Measurements from ENCODE around the gene CCDC175.

Gene CCDC175

DNA sequence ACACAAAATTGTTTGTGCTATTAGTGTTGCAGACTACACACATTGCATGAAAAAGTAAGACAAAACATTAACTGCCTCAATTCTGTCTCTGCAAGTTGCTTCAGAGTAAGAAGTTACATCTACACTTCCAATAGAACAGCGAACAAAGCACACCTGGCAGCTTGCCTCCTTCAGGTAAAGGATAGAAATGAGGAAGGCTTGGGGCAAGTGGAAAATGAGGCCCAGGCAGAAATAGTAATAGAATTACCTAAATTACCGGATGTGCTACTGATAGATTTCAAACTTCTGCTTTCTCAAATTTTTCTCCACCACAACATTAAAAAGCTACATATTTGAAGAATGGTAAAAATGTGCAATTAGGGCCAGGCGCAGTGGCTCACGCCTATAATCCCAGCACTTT is 37.7 kb downstream of the CCDC175 start:
- DNase-seq, result no peak

DNA sequence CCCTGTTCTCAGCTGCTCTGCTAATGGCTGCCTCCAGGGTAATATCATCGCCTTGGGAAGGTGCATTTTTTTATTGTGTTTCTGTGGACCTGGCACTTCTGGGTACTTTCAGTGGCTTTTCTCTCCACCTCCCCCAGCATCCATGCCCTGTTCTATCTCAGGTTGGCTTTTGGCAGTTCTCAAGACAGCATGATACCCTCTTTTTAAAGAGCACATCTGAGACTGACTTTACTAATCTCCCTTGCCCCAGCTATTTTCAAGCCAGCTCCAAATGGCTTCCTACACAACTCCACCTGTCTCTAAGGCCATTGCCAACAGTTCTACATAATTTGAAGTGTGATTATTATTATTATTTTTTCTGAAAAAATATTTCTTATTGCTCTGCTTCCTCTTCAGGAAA is 39.1 kb downstream of the CCDC175 start:
- DNase-seq, result no peak

GRCh38 chr14:59534361-59534987 is 42.1 kb downstream of the CCDC175 start:
- peak; percentile 11 for DNase-seq

- no peak for DNase-seq
These were observed 44.2 kb downstream of the CCDC175 start for GRCh38 chr14:59532419-59532818.

- no peak for DNase-seq
These were observed 46.3 kb downstream of the CCDC175 start for GRCh38 chr14:59530349-59530748.

DNA sequence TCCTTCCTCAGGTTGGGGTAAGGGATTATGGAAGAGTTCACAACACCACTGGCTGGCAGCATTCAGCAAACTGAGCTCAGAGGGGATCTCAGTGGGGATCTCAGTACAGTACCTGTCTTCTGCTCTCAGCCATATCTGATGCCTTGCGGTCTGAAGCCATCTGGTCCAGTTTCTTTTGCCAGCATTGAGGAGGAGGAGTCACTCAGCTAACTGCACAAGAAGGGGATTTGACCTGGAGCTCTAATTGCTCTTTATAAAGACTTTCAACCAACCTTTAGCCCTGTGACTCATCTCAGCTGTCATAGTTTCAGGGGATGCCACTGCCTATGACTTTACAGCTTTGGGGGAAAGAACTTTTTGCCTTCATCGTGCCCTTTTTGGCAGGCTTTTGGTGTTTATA is 47.4 kb downstream of the CCDC175 start:
- no peak for DNase-seq

DNA sequence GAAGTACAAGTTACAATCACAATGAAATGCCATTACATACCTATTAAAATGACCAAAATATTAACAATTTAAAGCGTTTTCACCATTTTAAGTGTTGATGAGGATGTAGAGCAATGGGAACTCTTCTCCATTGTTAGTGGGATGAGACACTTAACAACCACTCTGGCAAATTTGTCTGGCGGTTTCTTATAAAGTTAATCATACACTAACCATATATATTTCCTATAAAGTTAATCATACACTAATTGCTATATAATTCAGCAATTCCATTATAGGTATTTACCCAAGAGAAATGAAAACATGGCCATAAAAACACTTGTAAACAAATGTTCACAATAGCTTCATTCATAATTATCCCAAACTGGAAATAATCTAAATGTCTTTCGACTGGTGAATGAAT is 56.4 kb downstream of the CCDC175 start:
- DNase-seq, result no peak

GRCh38 chr14:59511916-59512575 is 64.6 kb downstream of the CCDC175 start:
- DNase-seq, result no peak

DNA sequence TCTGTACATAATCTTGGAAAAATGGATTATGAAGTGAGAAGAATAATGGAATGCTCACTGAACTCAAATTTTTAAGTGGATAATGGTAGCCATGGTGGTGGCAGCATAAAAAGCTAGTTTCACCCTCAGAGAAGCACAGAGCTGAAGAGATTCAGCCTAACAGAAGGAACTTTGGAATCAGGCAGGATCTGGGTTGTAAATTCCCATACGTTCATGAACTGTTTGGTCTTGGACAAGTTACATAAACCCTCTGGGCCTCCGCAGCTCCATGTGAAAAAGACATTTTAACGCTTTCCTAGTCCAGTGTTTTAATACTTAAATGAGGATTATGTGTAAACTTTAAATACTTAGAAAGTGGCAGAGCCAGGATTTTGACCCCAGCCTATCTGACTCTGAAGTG is 65.6 kb downstream of the CCDC175 start:
- DNase-seq, result no peak

- DNase-seq, result no peak
These were observed 66.6 kb downstream of the CCDC175 start for GRCh38 chr14:59510001-59510400.

DNA sequence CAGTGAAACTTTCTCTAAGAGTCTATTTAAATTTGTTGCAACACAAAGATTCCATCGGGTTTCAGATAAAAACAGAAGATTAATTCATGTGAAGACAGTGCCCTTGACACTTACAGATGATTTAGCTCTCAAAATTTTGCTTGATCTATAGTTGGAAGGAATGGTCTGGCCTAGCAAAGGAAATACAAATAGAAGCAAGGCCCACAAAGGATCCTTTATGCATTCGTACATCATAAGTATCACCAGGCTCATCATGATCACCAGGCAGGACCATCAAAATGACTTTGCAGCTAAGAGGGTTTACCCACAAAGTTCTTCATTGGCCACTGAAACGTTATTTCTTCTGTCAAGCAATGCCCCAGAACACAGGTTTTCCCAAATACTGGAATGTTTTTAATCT is 67.5 kb downstream of the CCDC175 start:
- DNase-seq, result no peak

DNA sequence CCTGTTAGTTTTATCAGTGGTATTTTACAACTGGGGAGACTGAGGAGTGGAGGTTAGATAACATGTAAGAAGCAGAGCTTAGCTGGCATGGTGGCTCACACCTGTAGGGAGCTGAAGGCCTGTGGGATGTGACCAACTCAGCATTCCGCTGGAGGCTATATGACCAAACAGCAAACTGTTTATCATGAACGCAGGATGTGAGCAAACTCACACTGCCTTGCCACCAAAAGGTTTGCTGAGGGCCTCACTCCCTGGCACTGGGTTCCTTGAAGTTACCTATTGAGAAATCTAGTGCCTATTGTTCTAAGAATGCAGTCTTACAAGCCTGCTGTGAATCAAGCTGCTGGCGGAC is 68.9 kb downstream of the CCDC175 start:
- no peak for DNase-seq

DNA sequence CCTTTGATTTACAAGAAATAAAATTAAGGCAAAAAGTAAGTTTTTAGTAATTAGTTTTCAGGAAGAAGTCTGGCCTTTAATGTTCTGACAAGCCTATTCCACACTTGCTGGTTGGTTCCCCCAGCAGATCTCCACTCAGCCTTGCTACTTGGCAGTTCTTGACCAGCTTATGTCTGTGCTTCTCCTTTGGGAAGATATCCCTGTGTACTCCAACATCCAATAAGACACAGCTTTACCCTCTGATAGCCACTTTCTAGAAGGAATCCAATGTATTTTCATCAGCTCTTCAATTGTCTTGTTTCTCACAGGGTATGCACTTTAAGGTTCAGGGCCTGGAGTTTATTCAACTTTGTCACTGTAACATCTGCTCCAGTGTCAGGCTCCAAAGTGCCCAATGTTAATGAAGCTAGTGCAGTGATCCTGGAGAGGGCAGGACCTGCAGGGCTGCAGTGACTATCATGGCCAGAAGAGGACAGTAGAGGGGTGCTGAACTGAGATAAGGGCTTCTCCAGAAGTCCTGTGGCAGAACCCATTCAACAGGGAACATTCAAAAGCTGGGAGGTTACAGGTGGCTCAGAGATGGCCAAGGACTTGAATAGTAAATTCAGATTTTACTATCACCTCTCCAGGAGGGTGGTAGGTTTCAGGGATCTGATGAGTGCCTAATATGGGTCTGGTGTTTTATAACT is 69.4 kb downstream of the CCDC175 start:
- peak; percentile 45 for DNase-seq

GRCh38 chr14:59503256-59503655 is 73.4 kb downstream of the CCDC175 start:
- no peak for DNase-seq

GRCh38 chr14:59500732-59501131 is 75.9 kb downstream of the CCDC175 start:
- no peak for DNase-seq

DNA sequence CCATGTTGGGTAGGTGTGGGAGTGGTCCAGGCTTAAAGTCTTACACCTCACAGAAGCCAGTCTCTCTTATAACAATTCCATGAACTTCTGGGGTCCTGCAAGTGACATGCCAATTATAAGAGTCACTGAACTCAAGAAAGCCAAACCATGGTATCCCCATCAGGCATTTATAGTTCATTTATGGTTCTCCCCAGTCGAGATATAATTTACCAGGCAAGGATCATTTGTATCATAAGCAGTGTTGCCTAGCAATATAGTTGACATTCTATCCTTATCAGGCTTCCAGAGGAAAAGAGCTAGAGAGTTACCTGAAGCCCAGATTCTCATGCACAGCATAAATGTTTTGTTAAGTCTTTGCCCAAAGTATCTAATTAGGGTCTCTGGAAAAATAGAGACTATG is 84.2 kb downstream of the CCDC175 start:
- no peak for DNase-seq

- DNase-seq, result no peak
These were observed 85.9 kb downstream of the CCDC175 start for GRCh38 chr14:59490756-59491155.

- DNase-seq, result no peak
These were observed 91.9 kb downstream of the CCDC175 start for GRCh38 chr14:59484639-59485175.

DNA sequence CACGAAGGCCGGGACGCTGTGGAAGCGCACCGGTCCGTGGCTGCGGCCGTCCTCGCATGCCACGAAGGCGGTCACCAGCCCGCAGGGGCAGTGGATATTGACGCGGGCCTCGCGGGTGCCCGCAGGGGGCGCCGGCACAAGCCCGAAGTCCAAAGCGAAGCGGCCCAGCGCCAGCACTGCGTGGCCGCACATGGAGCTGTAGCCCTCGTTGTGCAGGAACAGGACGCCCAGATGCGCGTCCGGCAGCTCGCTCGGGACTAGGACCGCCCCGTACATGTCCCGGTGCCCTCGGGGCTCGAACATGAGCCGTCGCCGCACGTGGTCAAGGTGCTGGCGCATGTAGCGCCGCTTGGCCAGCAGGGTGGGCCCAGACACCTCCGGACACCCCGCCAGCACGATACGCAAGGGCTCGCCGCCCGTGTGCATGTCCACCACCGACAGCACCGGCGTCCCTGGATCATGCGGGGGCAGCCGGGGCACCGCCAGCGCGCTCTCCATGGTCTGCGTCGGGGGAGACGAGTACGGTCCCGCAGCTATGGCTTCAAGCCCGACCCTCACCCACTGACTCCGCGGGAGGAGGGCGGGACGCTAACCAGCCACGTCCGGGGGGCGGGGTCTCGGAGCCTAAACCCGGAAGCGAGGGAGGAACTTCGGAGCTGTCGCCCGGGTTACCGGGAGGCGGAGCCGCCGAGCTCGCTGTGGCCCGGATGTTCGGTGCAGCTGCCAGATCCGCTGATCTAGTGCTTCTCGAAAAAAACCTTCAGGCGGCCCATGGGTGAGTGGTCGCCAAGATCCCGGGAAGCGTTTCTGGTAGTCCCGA is 92.6 kb downstream of the CCDC175 start, which contains the start of the genes JKAMP and L3HYPDH:
JKAMP (plus strand) TSS at position 699 of the 820 bp plus-strand sequence; CDS start at position 772, 73 bp downstream.
L3HYPDH (minus strand) TSS at position 590 of the 820 bp plus-strand sequence; CDS start at position 498, 92 bp downstream.
- peak; percentile 91 for DNase-seq

DNA sequence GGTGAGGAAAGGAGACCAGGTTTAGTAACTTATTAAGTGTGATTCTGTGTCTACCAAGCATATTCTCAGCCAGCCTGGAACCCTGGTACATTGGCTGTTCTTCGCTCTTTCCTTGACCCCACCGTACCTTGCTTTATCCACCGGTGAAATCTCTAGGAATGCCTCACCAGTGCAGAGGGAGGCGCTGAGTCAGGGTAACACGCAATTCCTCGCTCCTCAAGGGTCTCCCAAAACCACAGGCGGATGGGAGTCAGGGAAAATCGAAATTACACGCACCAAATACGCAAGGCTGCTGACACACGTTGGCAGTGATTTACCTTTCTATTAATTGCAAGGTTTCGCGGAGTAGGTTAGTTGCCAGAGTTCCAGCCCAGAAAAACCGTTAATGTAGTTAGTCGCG is 93.2 kb downstream of the CCDC175 start:
- DNase-seq, result no peak

- DNase-seq, result peak; percentile 1
These were observed 93.9 kb downstream of the CCDC175 start for GRCh38 chr14:59482541-59483331.
